Measurements from ENCODE around the gene SEC61B.
A peak's percentile ranks its signal among the peaks of the same experiment; 100 is the strongest.

Gene SEC61B

GRCh38 chr9:99221621-99222415 lies at the start of gene SEC61B, which contains the start of gene ALG2:
Gene SEC61B (plus strand): TSS chr9:99222282. CDS start chr9:99222364, 82 bp downstream.
Gene ALG2 (minus strand): TSS chr9:99221942. CDS start chr9:99221894, 48 bp downstream.
- peak; percentile 96 for DNase-seq (ENCODE audit: low read depth)
- H3K4me3 ChIP-seq (ENCODE audit: low read length): peak within 1 kb of the TSS; percentile 99
- TF ChIP-seq CTCF (conservative IDR thresholded peaks at IDR 0.05; ENCODE audit: low read length): no peak

GRCh38 chr9:99173570-99174504 lies 48.2 kb upstream of the SEC61B start:
- no peak for DNase-seq (ENCODE audit: low read depth)
- H3K4me3 ChIP-seq (ENCODE audit: low read length): no peak overlapping the region
- no peak for TF ChIP-seq CTCF (conservative IDR thresholded peaks at IDR 0.05; ENCODE audit: low read length)

DNA sequence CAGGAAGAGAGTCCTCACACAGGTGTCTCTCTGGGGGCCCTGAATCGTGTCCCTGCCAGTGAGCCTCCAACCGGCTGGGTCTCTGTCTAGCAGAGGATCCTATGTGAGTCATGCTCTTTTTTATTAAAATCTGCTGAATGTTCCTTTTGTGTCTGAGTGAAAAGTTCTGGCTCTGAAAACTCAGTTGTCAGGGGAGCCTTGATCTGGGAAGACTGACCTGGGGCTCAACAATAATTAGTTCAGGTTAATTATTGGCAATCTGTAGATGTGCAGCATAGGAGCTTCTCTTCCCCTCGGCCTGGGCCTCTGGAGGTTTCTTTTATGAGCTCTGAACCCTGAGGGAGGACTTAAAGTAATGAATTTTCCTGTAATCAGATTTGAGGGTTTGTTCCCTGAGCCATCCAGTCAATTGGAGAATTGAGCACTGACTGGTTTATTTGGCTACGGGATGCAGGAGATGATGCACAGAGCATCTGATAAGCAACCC lies 45.5 kb upstream of the SEC61B start:
- no peak for TF ChIP-seq CTCF (conservative IDR thresholded peaks at IDR 0.05; ENCODE audit: low read length)
- no peak for DNase-seq (ENCODE audit: low read depth)
- no peak overlapping the region for H3K4me3 ChIP-seq (ENCODE audit: low read length)

GRCh38 chr9:99177576-99178366 lies 44.3 kb upstream of the SEC61B start:
- TF ChIP-seq CTCF (conservative IDR thresholded peaks at IDR 0.05; ENCODE audit: low read length): no peak
- DNase-seq (ENCODE audit: low read depth): no peak
- H3K4me3 ChIP-seq (ENCODE audit: low read length): no peak overlapping the region

GRCh38 chr9:99178912-99179872 lies 42.9 kb upstream of the SEC61B start:
- no peak for DNase-seq (ENCODE audit: low read depth)
- no peak overlapping the region for H3K4me3 ChIP-seq (ENCODE audit: low read length)
- no peak for TF ChIP-seq CTCF (conservative IDR thresholded peaks at IDR 0.05; ENCODE audit: low read length)

DNA sequence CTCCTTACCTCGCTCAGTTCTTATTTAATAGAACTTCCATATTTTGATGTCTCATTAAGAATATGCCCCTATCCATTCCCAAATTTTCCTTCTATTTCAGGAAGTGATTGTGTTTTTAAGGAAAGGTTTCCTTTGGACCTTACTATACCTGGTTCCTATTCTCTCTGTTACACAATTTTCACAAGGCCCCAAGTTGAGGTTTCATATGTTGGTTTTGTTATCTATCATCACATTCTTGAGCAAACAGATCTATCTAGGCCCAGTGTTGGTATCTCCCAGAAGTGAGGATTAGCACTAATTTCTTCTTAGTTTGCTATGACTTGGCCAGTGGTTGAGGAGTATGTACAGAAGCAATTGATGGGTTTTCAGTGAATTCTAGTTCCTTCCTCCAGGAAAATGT lies 41.9 kb upstream of the SEC61B start:
- DNase-seq (ENCODE audit: low read depth): no peak
- TF ChIP-seq CTCF (conservative IDR thresholded peaks at IDR 0.05; ENCODE audit: low read length): no peak
- no peak overlapping the region for H3K4me3 ChIP-seq (ENCODE audit: low read length)
